Muscle of leg (tissue), 11 donors: ENCODE measurements around the gene C11orf68. TPM values are rescaled to one million over a fixed set of nuclear protein-coding genes. Genes with fewer than 3 reads are reported as not detected.
A peak's percentile ranks its signal among the peaks of the same experiment; 100 is the strongest.

ENCODE experiments used
- DNase-seq: peaks from one replicate; pipeline ENCODE4 v3.0.0; 2013
- H3K27ac ChIP-seq: one replicate; pipeline ENCODE4 v1.5.1; 2013; ENCODE audit warnings: mild to moderate bottlenecking, low read length, control low read depth
- H3K27me3 ChIP-seq: one replicate; pipeline ENCODE4 v1.6.1; 2013; ENCODE audit warnings: low read length; ENCODE audit not compliant: control insufficient read depth, insufficient read depth
- H3K36me3 ChIP-seq: one replicate; pipeline ENCODE4 v1.6.1; 2013; ENCODE audit warnings: low read length; ENCODE audit not compliant: control insufficient read depth, insufficient read depth
- H3K4me1 ChIP-seq: one replicate; pipeline ENCODE4 v1.6.1; 2013; ENCODE audit warnings: low read length; ENCODE audit not compliant: control insufficient read depth, insufficient read depth
- H3K4me3 ChIP-seq: one replicate; pipeline ENCODE4 v1.5.1; 2013; ENCODE audit warnings: low read length, control low read depth
- H3K9me3 ChIP-seq: replicated peaks from 2 replicates; pipeline ENCODE4 v1.6.1; 2013; ENCODE audit warnings: low read depth, low read length; ENCODE audit not compliant: control insufficient read depth
- WGBS: methylation state at CpG from one replicate; pipeline ENCODE4 v1.1.5; 2013; ENCODE audit warnings: missing lambda C conversion rate; ENCODE audit not compliant: insufficient coverage; 5-methylcytosine and 5-hydroxymethylcytosine counted together
- polyA plus RNA-seq, 8 donors: library from polyadenylated mRNA; unstranded; fragments of 120-200 nt; gene quantifications; one replicate each; pipeline versions ENCODE4 v1.2.1 to v1.2.3, GENCODE V29; 2013; ENCODE audit warnings: inconsistent platforms in 1 of 8, low replicate concordance in 1 of 8; ENCODE audit not compliant: insufficient read length in 8 of 8, insufficient read depth in 1 of 8
- total RNA-seq: library from RNA; stranded (reverse); fragments of 120-200 nt; gene quantifications from one replicate; pipeline ENCODE4 v1.2.4, GENCODE V29; 2013

The C11orf68 gene
- total and polyA plus RNA-seq, 9 donors, result 13.6 to 40.2 (median 36.7) TPM

DNA sequence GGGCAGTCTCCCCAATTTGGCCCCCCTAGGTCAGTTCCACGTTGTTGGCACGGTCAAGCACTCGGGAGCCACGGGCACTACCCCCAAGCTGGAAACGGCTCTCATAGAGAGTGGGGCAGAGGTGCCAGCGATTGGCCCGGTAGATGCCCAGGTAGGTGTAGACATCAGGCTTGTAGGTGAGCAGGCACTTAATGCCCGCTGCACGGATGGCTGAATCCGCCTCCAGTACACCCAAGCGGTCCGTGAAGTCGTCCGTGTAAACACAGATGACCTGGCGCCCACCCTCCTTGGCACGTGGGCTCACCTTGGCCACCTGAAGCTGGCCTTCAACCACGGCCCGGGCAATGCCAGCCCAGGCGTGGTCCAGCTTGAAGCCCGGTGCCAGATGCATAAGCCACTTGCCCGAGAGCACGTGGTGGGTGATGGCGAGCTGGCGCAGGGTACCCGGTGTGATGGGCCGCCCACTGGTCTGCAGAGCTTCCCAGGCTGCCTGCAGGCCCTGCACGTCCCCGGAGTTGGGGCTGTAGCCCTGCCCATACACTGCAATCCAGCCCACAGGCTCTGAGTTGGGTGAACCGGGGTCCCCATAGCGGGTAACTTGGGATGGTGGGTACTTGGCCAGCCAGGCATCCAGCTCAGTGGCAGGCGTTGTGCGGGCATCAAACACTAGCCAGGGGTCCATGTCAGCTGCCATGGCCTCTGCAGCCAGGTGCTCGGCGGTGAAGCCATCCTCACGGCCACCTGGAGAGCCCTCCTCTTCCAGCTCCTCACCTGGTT is 1.2 kb downstream of the C11orf68 start:
- Histone ChIP-seq H3K9me3 (no peaks in the 10 kb centered on the region), H3K4me3 (peak overlapping the region; percentile 100), H3K4me1 (peaks cover 51% of the 10 kb centered on the region), H3K27me3 (no peaks in the 10 kb centered on the region), H3K36me3 (peaks cover 30% of the 10 kb centered on the region), H3K27ac (peak overlapping the region; percentile 86)
- WGBS, result 85% methylated on average over 32 of the region's 35 CpGs
- peak; percentile 18 for DNase-seq

DNA sequence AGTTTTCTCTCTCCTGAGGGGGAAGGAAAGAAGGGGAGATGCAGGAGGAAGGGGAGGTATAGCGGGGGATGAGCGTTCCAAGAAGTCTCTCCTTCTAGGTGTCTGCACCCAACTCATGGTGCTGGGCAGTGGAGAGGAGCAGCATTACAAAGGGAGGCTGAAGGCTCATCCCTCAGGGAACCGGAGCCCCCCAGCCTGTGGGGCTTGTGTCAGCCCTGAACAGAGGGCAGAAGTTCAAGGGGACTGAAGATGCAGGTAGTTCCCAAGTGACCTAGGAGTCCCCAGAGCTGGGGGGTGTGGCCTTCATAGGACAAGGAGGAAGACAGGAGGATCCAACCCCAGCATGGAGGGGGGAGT is 1.8 kb downstream of the C11orf68 start:
- H3K4me3 ChIP-seq, result no peak overlapping the region
- WGBS, result 83% methylated on average over 3 of the region's 3 CpGs
- DNase-seq, result peak; percentile 25

DNA sequence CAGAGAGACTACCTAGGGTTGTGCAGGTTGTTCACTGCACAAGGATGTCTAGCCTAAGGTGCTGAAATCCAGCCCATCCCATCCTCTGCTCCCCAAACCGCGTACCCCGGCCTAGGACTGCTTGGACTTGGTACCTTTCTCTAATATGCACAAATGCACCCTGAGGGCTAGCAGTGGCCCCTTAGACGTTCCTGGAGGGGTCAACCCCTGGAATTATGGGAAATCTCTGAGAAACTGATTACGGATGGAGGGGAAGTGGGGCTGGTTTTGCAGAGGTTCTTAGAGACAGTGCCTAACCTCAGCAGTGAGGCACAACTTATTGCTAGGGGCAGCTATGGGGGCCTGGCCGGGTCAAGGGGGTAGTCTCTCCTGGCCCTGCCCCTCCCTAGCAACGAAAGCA is 2.5 kb downstream of the C11orf68 start:
- peaks cover 4% of the 10 kb centered on the region for H3K27me3 ChIP-seq
- 40% methylated on average over 2 of the region's 7 CpGs for WGBS
- no peaks in the 10 kb centered on the region for H3K9me3 ChIP-seq
- peaks cover 60% of the 10 kb centered on the region for H3K4me1 ChIP-seq
- H3K36me3 ChIP-seq, result peaks cover 21% of the 10 kb centered on the region
- no peak overlapping the region for H3K27ac ChIP-seq
- DNase-seq, result no peak
- H3K4me3 ChIP-seq, result no peak overlapping the region

More for the DNA sequence above, 1.8 kb downstream of the C11orf68 start:
- Histone ChIP-seq H3K27me3 (no peaks in the 10 kb centered on the region), H3K9me3 (no peaks in the 10 kb centered on the region), H3K36me3 (peaks cover 24% of the 10 kb centered on the region), H3K27ac (no peak overlapping the region), H3K4me1 (peaks cover 53% of the 10 kb centered on the region)

DNA sequence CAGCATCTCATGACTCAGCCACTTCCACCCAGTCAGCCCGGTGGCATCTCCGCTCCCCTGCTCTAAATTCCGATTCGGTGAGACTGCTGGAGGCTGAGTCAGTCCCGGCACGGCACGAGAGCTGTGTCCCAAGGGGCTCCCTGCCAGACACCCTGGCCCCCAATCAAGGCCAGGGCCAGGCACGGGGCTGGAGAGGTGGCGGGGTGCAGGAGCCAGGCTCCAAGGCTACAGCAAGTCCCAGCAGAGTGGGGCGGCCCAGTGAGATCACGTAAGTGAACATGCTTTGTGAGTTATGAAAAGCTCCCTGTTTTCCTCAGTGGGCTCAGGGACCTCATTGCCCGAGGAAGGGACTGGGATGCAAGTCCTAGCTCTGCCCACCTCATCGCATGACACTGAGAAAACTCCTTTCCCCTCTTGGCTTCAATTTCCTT is 3.0 kb downstream of the C11orf68 start:
- Histone ChIP-seq H3K36me3 (peaks cover 18% of the 10 kb centered on the region), H3K4me1 (peaks cover 59% of the 10 kb centered on the region), H3K27me3 (peaks cover 4% of the 10 kb centered on the region), H3K27ac (peak overlapping the region; percentile 21), H3K9me3 (no peaks in the 10 kb centered on the region), H3K4me3 (no peak overlapping the region)
- DNase-seq, result peak; percentile 42
- WGBS, result 47% methylated on average over 7 of the region's 13 CpGs

DNA sequence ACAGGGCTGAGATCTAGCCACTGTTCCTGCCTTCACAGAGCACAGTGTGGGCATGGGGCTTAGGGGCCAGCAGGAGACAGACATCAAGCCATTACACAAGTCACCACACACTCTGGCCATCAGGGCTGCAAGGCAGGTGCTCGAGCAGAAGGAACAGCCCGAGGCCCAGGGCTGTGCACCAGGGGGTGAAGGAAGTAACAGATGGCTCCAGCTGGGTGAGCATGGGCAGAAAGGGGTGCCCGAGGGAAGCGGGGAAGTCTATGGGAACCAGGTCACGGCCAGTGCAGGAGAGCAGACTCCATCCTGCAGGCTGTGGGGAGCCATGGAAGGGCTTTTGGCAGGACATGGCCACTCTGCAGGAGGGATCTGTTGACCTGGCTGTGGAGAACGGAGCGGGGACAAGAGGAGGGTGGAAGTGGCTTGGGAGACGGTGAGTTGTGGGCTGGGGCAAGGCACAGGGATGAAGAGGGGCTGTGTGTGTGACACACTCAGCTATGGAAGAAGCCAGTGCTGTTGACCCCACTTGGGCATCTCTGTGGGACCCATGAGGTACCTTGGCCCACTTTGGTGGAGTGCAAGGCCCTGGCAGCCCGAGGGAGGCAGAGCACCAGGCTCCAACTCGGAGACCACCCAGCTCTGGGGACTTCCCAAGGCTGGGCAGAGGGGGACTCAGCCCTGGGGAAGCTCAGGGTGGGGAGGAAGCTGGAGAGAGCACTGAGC is 3.6 kb downstream of the C11orf68 start:
- H3K27me3 ChIP-seq, result peaks cover 7% of the 10 kb centered on the region
- H3K4me3 ChIP-seq, result no peak overlapping the region
- DNase-seq, result no peak
- peaks cover 54% of the 10 kb centered on the region for H3K4me1 ChIP-seq
- peaks cover 14% of the 10 kb centered on the region for H3K36me3 ChIP-seq
- H3K27ac ChIP-seq, result no peak overlapping the region
- no peaks in the 10 kb centered on the region for H3K9me3 ChIP-seq
- WGBS, result 63% methylated on average over 9 of the region's 10 CpGs

DNA sequence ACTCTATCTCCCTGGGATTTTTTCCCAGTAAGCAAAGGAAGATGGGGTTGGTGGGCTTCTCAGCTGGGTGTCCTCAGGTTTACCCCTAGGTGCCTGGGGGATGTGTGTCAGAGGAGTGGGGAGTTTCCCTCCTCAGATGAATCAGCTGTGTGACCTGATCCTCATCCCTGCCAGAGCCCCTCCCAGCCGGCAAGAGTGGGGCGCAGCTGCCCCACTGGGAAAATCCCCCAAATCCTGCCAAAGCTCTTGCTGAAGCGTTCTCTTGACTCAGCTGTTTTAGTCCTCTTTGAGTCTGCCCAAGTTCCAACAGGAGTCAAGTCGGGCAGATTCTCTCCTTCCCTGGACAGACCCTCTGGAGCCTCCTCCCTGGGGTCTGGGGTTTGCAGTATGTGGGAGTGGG is 6.0 kb downstream of the C11orf68 start:
- Histone ChIP-seq H3K27me3 (peaks cover 22% of the 10 kb centered on the region), H3K4me3 (no peak overlapping the region), H3K9me3 (no peaks in the 10 kb centered on the region), H3K27ac (no peak overlapping the region), H3K4me1 (peaks cover 44% of the 10 kb centered on the region), H3K36me3 (peaks cover 12% of the 10 kb centered on the region)
- peak; percentile 18 for DNase-seq
- WGBS, result 63% methylated on average over 3 of the region's 4 CpGs

DNA sequence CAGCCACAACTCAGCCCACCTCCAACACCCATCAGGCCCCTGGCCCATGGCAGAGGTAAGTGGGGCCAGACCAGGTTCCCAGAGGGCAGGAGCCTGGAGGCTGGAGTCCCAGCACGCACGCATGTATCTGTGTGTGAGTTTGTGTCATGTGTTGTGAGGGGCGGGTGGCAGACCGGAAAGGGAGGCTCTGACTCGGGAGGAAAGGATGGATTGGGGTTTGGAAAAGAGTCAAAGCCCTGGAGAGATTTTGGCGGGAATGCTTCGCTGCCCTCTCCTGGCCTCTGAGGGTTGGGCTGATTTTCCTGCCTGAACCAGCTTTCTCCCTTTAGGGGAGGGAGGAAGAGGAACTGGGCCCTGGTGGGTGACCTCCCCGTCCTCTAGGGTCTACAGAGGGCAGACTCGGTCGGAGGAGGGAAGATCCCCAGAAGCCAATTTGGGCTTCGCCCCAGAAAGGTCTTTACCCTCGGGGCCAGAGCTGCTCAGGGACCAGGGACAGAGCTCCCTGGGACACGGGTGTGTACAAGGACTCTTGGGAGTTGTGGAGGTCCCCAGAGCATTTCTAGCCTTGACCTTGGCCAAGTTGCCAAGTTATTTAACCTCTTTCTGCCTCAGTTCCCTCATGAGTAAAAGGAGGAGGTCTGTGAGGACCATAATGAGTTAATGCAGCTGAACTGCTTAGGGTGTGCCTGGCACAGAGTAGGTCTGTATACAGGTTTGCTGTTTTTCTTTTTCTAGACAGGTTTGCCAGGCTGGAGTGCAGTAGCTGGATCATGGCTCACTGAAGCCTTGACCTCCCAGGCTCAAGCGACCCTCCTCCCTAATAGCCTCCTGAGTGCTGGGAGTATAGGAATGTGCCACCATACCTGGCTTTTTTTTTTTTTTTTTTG is 6.9 kb downstream of the C11orf68 start:
- H3K36me3 ChIP-seq, result peaks cover 3% of the 10 kb centered on the region
- H3K4me3 ChIP-seq, result no peak overlapping the region
- peaks cover 28% of the 10 kb centered on the region for H3K27me3 ChIP-seq
- no peak overlapping the region for H3K27ac ChIP-seq
- WGBS, result 7% methylated on average over 7 of the region's 14 CpGs
- no peaks in the 10 kb centered on the region for H3K9me3 ChIP-seq
- peaks cover 35% of the 10 kb centered on the region for H3K4me1 ChIP-seq
- DNase-seq, result peak; percentile 78

DNA sequence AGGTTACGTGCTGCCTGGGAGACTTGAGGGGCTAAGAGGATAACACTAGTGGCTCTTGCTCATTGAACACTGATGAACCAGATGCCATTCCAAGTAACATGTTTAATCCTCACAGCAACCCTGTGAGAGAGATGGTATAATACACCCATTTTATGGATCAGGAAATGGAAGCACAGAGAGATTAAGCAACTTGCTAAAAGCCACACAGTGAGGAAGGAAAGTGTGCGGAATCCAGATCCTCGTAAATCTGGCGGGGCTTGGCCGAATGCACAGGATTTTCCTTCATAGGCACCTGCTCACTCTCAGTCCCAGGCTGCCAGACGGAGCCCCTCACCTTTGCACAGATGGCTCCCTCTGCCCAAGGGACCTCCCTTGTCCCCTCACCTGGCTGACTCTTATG is 11.0 kb downstream of the C11orf68 start:
- Histone ChIP-seq H3K9me3 (no peaks in the 10 kb centered on the region), H3K4me1 (peaks cover 14% of the 10 kb centered on the region), H3K36me3 (no peaks in the 10 kb centered on the region), H3K4me3 (no peak overlapping the region), H3K27ac (no peak overlapping the region), H3K27me3 (peaks cover 51% of the 10 kb centered on the region)
- no peak for DNase-seq
- 65% methylated on average over 5 of the region's 6 CpGs for WGBS

DNA sequence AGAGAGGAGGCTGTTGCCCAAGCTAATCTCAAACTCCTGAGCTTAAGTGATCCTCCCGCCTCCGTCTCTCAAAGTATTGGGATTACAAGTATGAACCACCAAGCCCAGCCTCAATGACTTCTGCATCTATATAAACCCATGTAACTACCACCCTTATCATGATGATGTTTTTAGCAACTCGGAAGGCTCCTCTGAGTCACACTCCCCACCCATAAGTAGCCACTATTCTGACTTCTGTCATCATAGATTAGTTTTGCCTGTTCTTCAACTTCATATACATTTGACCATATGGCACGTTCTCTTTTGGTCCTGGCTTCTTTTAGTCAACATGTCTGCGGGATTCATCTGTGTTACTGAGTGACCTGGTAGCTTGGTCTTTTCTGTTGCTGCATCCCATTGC is 12.3 kb downstream of the C11orf68 start:
- DNase-seq, result no peak
- Histone ChIP-seq H3K27ac (no peak overlapping the region), H3K4me3 (no peak overlapping the region), H3K9me3 (no peaks in the 10 kb centered on the region), H3K36me3 (no peaks in the 10 kb centered on the region), H3K4me1 (peaks cover 4% of the 10 kb centered on the region), H3K27me3 (peaks cover 58% of the 10 kb centered on the region)
- WGBS, result 87% methylated on average over 5 of the region's 5 CpGs

DNA sequence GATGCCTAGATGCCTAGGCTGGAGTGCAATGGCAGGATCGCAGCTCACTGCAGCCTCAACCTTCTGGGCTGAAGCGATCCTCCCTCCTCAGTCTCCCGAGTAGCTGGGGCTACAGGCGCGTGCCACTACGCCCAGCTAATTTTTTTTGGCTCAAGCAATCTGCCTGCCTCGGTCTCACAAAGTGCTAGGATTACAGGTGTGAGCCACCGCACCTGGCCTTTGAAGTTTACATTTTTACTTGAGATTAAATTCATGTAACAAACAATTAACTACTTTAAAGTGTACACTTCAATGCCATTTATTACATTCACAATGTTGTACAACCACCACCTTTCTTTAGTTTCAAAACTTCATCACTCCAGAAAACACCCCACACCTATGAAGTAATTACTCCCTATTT is 15.1 kb downstream of the C11orf68 start:
- Histone ChIP-seq H3K9me3 (no peaks in the 10 kb centered on the region), H3K27me3 (peaks cover 71% of the 10 kb centered on the region), H3K36me3 (no peaks in the 10 kb centered on the region), H3K4me1 (peaks cover 14% of the 10 kb centered on the region), H3K27ac (no peak overlapping the region), H3K4me3 (no peak overlapping the region)
- no peak for DNase-seq
- WGBS, result 60% methylated on average over 6 of the region's 8 CpGs
